Astrocyte (in vitro differentiated cells and primary cell): ENCODE data around the gene PCDHA1. TPM values are rescaled to one million over a fixed set of nuclear protein-coding genes. Genes with fewer than 3 reads are reported as not detected.
A peak's percentile ranks its signal among the peaks of the same experiment; 100 is the strongest.

ENCODE experiments used
- DNase-seq: peaks from one replicate; pipeline ENCODE4 v3.0.0-alpha.2; 2010; ENCODE audit warnings: low read depth
- FAIRE-seq: peaks from 2 replicates; lab custom pipeline; 2011; peaks lifted over from hg19 to GRCh38; lab: Jason Lieb, UNC
- H2AFZ ChIP-seq: 2 replicates; pipeline ENCODE4 v1.6.0; 2012; ENCODE audit warnings: low read depth, low read length, inconsistent platforms
- H3K27ac ChIP-seq: 2 replicates; pipeline ENCODE4 v1.5.1; 2011; ENCODE audit warnings: low read depth, low read length, inconsistent platforms
- H3K27me3 ChIP-seq: 2 replicates; pipeline ENCODE4 v1.6.0; 2011; ENCODE audit warnings: low read length, inconsistent platforms; ENCODE audit not compliant: insufficient read depth
- H3K36me3 ChIP-seq: 2 replicates; pipeline ENCODE4 v1.5.1; 2011; ENCODE audit warnings: low read length, inconsistent platforms; ENCODE audit not compliant: insufficient read depth
- H3K4me1 ChIP-seq: 2 replicates; pipeline ENCODE4 v1.5.1; 2011; ENCODE audit warnings: low read length, inconsistent platforms; ENCODE audit not compliant: insufficient read depth
- H3K4me2 ChIP-seq: 2 replicates; pipeline ENCODE4 v1.6.0; 2012; ENCODE audit warnings: low read length, inconsistent platforms
- H3K4me3 ChIP-seq: 2 replicates; pipeline ENCODE4 v1.5.1; 2011; ENCODE audit warnings: low read depth, mild to moderate bottlenecking, low read length, inconsistent platforms; ENCODE audit not compliant: insufficient read depth
- H3K79me2 ChIP-seq: 2 replicates; pipeline ENCODE4 v1.6.0; 2012; ENCODE audit warnings: mild to moderate bottlenecking, low read length, inconsistent platforms; ENCODE audit not compliant: insufficient read depth
- H3K9ac ChIP-seq: 2 replicates; pipeline ENCODE4 v1.6.0; 2012; ENCODE audit warnings: mild to moderate bottlenecking, low read length, inconsistent platforms
- H3K9me3 ChIP-seq: 2 replicates; pipeline ENCODE4 v1.5.1; 2012; ENCODE audit warnings: low read depth, mild to moderate bottlenecking, low read length, inconsistent platforms; ENCODE audit not compliant: insufficient read depth
- H4K20me1 ChIP-seq: 2 replicates; pipeline ENCODE4 v1.6.0; 2012; ENCODE audit warnings: low read length, inconsistent platforms; ENCODE audit not compliant: insufficient read depth
- H3K27ac Mint-ChIP-seq: one replicate; pipeline ENCODE4 v1.8.0; 2021; ENCODE audit warnings: mild to moderate bottlenecking, mixed read lengths; ENCODE audit not compliant: unreplicated experiment
- H3K27me3 Mint-ChIP-seq: one replicate; pipeline ENCODE4 v1.8.0; 2021; ENCODE audit warnings: low read depth, mixed read lengths; ENCODE audit not compliant: unreplicated experiment
- H3K36me3 Mint-ChIP-seq: one replicate; pipeline ENCODE4 v1.8.0; 2021; ENCODE audit warnings: low read depth, mixed read lengths; ENCODE audit not compliant: unreplicated experiment
- H3K4me1 Mint-ChIP-seq: one replicate; pipeline ENCODE4 v1.8.0; 2021; ENCODE audit warnings: low read depth, mixed read lengths; ENCODE audit not compliant: unreplicated experiment
- H3K4me3 Mint-ChIP-seq: one replicate; pipeline ENCODE4 v1.8.0; 2021; ENCODE audit warnings: mild to moderate bottlenecking, moderate library complexity, mixed read lengths; ENCODE audit not compliant: unreplicated experiment
- H3K9me3 Mint-ChIP-seq: one replicate; pipeline ENCODE4 v1.8.0; 2021; ENCODE audit warnings: mild to moderate bottlenecking, mixed read lengths; ENCODE audit not compliant: unreplicated experiment
- EZH2 ChIP-seq: IDR thresholded peaks from 2 replicates; pipeline ENCODE4 v1.6.1; 2012; ENCODE audit warnings: mild to moderate bottlenecking, low read length, inconsistent platforms; ENCODE audit not compliant: insufficient read depth
- total RNA-seq: library from RNA; stranded (reverse); gene quantifications from 2 replicates; pipeline ENCODE4 v1.2.1, GENCODE V29; 2021
- TF ChIP-seq, protein P1 (sequence below): IDR thresholded peaks from 2 replicates; pipeline ENCODE4 v1.5.1; 2011; ENCODE audit warnings: low read depth, mild to moderate bottlenecking, inconsistent platforms, low read length, moderate library complexity; ENCODE audit not compliant: insufficient read depth

PCDHA1 gene
- total RNA-seq, 1 donor from 2014 or later, result not detected

GRCh38 chr5:141001844-141002604, 216.1 kb downstream of the PCDHA1 start:
- H3K36me3 ChIP-seq, result no peaks in the 10 kb centered on the region
- peak overlapping the region; percentile 67 for H2AFZ ChIP-seq
- no peak overlapping the region for H3K27ac ChIP-seq
- H4K20me1 ChIP-seq, result no peaks in the 10 kb centered on the region
- TF ChIP-seq EZH2, result no peak
- TF ChIP-seq, protein P1, sequence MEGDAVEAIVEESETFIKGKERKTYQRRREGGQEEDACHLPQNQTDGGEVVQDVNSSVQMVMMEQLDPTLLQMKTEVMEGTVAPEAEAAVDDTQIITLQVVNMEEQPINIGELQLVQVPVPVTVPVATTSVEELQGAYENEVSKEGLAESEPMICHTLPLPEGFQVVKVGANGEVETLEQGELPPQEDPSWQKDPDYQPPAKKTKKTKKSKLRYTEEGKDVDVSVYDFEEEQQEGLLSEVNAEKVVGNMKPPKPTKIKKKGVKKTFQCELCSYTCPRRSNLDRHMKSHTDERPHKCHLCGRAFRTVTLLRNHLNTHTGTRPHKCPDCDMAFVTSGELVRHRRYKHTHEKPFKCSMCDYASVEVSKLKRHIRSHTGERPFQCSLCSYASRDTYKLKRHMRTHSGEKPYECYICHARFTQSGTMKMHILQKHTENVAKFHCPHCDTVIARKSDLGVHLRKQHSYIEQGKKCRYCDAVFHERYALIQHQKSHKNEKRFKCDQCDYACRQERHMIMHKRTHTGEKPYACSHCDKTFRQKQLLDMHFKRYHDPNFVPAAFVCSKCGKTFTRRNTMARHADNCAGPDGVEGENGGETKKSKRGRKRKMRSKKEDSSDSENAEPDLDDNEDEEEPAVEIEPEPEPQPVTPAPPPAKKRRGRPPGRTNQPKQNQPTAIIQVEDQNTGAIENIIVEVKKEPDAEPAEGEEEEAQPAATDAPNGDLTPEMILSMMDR, result no peak
- H3K27me3 ChIP-seq, result no peaks in the 10 kb centered on the region
- no peaks in the 10 kb centered on the region for H3K9me3 Mint-ChIP-seq
- FAIRE-seq (no peak), DNase-seq (no peak)
- H3K27ac Mint-ChIP-seq, result peak overlapping the region; percentile 87
- H3K4me3 ChIP-seq, result peak overlapping the region; percentile 23
- peak overlapping the region; percentile 76 for H3K4me2 ChIP-seq
- peaks cover 14% of the 10 kb centered on the region for H3K4me1 Mint-ChIP-seq
- H3K79me2 ChIP-seq, result no peaks in the 10 kb centered on the region
- H3K9ac ChIP-seq, result no peak overlapping the region
- peak overlapping the region; percentile 83 for H3K4me3 Mint-ChIP-seq
- no peaks in the 10 kb centered on the region for H3K4me1 ChIP-seq
- no peaks in the 10 kb centered on the region for H3K27me3 Mint-ChIP-seq
- no peaks in the 10 kb centered on the region for H3K9me3 ChIP-seq
- peaks cover 2% of the 10 kb centered on the region for H3K36me3 Mint-ChIP-seq

DNA sequence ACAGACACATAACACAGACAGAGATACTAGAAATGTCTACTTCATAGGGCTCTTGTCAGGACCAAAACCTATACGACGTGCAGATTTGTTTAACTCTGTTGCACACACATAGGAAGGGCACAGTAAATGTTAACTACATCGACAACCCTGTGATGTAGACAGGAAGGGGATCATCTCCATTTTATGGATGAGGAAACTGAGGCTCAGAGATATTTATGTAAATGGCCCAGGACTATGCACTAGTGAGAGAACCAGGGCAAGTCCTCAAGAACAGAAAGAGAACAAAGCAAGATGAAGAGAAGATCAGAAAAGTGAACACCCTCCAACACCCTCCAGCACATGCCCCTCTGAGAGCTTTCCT, 216.6 kb downstream of the PCDHA1 start:
- no peaks in the 10 kb centered on the region for H3K27me3 Mint-ChIP-seq
- no peak for DNase-seq

More for the DNA sequence above, 216.6 kb downstream of the PCDHA1 start:
- no peaks in the 10 kb centered on the region for H3K9me3 Mint-ChIP-seq
- TF ChIP-seq, protein P1, result no peak
- no peak for TF ChIP-seq EZH2
- no peak overlapping the region for H3K9ac ChIP-seq
- H4K20me1 ChIP-seq, result no peaks in the 10 kb centered on the region
- no peaks in the 10 kb centered on the region for H3K4me1 ChIP-seq
- no peak overlapping the region for H3K27ac Mint-ChIP-seq
- peaks cover 14% of the 10 kb centered on the region for H3K4me1 Mint-ChIP-seq
- H3K4me3 Mint-ChIP-seq, result peak overlapping the region; percentile 83
- H3K4me2 ChIP-seq, result no peak overlapping the region
- H3K36me3 ChIP-seq, result no peaks in the 10 kb centered on the region
- no peaks in the 10 kb centered on the region for H3K79me2 ChIP-seq
- H3K27ac ChIP-seq, result no peak overlapping the region
- H2AFZ ChIP-seq, result no peak overlapping the region
- H3K36me3 Mint-ChIP-seq, result peaks cover 3% of the 10 kb centered on the region
- FAIRE-seq, result no peak
- H3K9me3 ChIP-seq, result no peaks in the 10 kb centered on the region
- no peaks in the 10 kb centered on the region for H3K27me3 ChIP-seq
- H3K4me3 ChIP-seq, result no peak overlapping the region
